Effector CD8-positive, alpha-beta T cell (primary cell): Measurements from ENCODE around the gene IZUMO1R.
"Not testable (repeated sequence)": the region's sequence is repeated elsewhere in the genome, so short reads cannot be mapped to it uniquely, and the experiment has no call there.

Source experiments
- DNase-seq: peaks from one replicate; lab custom pipeline; 2025; lab: John Stamatoyannopoulos, UW
- total RNA-seq, 4 experiments: gene quantifications; one replicate each; lab custom pipeline; 2026; lab: John Stamatoyannopoulos, UW

The IZUMO1R gene
- total RNA-seq: 0 to 0.09 (median 0) reads per million in 4 experiments

DNA sequence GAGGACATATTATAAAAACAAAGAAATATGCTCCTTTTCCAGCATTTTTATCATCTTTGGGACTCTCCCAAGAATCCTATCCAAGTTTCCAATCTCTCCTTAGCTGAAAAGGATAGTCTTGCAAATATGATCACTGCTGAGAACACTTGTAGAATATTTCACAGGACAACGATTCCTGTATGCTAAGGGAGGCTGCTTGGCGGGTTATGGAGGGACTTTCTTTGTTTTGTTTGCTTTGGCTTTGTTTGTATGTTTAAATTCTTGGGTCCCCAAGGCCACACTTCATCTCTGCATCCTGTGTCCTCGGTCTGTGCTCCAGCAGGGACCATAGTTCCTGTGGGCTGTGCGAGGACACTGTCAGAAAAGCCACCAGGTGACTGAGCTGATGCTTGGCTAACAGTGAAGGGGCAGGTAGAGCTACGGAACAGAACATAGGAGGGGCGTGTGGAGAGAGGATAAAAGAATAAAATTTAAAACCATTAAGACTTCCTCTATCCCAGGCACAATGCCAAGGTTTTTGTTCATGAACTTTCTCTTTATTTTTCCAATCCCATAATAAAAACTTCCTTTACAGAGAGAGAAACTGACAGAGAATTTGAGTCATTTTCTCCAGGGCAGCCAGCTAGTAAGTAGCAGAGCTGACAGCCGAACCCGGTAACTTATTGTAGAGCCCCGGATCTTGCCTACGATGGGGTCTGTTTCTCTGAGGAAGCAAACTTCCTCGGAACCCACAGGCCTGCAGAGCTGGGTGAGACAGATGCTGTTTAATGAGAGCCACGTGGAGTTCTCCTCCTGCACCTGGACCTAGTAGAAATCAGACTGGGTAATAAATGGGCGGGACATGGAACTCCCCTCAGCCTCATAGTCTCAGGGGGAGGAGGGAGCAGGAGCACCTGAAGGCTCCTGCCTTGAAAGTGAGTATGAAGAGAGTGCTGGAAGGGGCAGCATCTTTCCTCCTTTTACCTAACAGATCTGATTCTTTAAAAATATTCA, at the start of gene IZUMO1R:
Gene IZUMO1R (plus strand): TSS at position 615 of the 993 bp plus-strand sequence. CDS start 1,057 bp downstream, outside the sequence.
- DNase-seq: no peak

DNA sequence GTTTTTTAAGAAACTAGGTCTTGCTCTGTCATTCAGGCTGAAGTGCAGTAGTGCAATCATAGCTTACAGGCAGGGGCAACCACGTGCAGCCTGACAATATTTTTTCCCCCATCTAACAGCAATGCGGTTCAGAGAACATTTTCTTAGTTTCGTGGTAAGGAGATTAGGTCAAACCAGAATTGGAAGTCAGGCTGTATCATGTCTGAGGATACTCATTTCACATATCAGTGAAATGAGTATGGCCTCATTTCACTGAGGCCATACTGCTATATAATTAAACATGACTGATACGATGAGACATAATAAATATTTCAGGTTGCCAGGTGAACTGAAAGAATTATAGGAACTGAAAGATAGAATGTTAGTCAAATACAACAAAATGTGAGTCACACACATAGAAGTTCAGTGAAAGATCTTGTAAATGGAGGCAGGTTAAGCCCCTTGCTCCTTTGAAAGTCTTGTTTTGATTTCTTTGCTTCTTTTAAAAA, 32.5 kb upstream of the IZUMO1R start:
- no peak for DNase-seq

DNA sequence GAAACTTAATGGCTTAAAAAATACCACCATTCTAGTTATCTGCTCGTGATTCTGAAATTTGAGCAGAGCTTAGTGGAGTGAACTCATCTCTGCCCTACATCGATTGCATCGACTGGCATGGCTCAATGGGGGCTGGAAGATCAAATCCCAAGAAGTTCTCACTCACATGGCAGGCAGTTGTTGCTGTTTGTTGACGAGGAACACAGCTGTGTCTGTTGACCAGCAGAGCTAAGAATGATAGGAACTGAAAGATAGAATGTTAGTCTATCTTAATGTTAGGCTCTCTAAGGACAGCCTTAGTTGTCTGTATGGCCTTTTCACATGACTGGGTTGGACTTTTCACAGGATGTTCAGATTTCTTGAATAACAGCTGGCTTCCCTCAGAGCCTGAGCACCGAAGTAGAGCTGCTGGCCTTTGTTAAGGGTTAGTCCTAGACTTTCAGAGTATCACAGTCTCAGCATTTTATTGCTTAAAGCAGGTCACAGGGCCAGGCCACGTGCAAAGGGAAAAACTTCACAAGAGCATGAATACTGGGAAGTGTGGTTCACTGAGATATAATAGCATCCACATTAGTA, 31.6 kb upstream of the IZUMO1R start:
- no peak for DNase-seq

DNA sequence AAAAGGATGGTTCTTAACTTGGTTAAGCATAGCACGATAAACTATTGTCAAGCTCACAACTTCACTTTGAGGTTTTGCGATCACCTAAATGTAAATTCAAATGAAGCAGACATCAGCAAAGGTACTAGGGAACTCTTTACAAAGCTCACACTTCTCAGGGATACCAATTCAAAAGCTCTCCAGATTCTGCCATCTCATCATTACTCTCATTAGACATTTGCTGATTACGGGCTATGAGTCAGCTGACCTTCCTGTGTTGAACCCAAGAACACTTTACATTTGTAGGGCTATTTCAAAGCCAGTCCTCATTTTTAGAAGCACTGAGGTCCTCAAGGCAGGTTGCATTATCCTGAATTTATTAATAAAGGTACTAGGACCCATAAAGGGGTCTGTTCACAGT, 28.4 kb upstream of the IZUMO1R start:
- DNase-seq: no peak

DNA sequence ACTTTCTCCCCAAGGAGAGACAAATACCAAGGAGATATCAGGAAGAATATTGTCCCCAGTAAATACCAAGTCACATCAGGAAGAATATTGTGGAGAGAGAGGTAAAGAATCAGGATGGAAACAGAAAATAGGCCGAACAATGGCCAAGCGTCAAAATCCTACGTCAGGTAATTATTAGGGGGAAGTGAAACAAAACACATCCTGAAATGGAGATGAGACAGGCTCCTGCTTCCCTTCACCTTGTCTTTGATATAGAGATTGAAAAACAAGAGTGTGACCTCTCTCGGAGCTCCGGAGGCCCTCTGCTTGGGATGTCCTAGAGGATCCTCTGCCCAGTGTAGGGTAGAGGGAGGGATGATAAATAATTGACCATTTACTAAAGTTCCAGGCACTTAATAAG, 27.4 kb upstream of the IZUMO1R start:
- DNase-seq: no peak

DNA sequence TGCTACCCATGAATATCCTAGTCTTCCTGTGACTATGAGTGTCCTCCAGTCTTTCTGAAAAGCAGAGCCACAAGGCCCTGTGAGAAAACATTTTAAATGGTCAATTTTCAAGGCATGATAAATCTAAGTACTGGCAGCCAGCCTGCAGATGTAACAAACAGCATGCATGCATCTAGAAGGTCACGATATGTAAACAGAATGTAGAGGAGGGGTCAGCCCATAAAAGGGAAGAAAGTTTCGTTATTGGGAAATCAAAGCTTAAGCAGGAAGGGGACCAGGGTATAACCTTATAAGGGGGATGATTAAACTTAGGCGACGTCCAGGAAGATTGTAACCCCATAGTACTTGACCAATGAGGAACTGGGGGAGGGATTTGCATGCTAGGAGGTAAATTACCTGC, 26.2 kb upstream of the IZUMO1R start:
- not testable (repeated sequence) for DNase-seq

DNA sequence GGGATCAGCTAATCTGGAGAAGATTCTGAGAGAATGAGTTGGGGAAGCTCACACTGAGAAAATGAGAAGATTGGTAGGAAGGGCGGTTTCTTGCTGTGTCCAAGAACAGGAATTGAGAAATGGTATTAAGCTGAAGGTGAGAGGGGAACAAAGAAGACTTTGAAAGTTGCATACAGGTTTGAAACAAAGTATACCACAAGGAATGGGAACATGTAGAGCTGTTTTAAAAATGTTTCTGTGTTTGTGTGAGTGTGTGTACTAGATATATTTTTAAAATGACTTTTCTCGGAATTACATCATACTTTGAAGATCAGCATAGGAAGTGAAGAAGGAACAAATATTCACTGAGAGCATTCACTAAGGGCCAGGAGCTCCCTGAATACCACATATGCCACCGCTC, 24.4 kb upstream of the IZUMO1R start:
- no peak for DNase-seq

DNA sequence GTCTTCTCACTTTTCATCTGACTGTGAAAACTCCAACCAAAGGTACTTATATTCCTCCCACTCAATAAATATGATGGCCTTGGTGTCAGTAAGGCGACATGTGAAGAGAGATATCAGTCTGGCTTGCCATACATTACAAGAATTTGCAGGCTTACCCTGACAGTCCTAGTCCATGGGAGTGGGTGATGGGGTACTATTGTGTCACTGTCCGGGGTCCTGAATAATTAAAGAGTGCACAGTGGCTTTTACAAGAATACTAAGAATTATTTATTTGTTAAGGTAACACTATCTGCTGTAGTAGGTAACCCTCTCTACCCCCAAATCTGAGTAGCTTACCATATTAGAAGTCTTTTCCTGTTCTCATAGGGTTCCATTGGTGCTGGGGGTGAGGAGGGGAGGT, 23.1 kb upstream of the IZUMO1R start:
- no peak for DNase-seq

DNA sequence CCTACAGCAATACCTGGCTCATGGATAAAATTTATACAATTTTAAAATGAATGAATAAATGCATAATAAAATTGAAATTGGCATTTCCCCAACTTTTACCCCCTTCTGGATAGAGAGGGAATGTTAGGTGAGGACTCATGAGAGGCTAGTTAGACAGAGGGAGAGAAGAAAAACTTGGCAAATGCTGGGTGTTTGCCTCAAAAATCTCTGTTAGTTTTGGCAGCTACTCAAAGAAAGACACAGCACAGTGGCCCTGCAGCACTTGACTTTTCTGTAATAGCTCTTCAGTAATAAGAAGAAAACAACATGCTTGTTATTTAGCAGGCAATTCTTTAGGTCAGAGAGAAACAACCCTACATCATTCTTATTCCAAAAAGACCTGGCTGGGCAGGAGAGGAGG, 20.7 kb upstream of the IZUMO1R start:
- DNase-seq: no peak

DNA sequence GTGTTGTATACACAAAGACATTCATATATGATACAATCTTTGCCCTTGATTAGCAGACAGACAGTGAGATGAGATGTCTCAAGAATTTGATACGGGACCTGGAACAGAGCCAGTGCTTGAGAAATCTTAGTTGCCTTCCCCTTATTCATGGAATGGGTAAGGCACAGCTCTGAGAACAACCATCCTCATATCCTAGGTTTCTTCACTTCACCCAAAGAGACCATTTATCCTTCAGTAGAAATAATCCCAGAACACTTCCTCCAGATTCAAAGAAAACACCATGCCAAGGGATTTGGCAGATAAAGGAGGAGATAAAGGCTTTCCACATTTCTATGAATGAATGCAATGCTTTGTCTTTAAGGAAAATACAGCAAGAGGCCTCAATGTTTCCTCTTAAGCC, 8.8 kb upstream of the IZUMO1R start:
- no peak for DNase-seq

DNA sequence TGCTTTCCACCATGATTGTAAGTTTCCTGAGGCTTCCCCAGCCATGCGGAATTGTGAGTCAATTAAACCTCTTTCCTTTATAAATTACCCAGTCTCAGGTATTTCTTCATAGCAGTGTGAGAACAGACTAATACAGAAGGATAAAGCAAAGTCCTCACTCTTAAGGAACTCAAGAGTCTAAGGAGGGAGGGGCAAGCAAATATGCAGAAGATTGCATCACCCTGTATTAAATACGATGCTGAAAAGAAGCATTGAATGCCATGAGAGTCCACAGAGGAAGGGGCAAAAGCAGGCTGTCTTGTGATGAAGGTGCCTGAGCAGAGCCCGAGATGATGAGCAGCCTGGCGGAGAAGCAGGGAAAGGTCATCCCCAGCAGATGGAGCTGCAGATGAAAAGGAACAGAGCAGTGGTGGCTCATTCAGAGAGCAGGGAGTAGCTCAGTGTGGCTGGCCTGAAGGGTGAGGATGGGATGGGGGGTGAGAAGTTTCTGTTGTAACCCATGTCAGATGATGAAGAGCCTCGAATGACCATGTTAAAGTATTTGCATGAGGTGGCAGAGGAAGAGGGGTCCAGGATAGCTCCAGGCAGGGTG, 6.3 kb upstream of the IZUMO1R start:
- no peak for DNase-seq

DNA sequence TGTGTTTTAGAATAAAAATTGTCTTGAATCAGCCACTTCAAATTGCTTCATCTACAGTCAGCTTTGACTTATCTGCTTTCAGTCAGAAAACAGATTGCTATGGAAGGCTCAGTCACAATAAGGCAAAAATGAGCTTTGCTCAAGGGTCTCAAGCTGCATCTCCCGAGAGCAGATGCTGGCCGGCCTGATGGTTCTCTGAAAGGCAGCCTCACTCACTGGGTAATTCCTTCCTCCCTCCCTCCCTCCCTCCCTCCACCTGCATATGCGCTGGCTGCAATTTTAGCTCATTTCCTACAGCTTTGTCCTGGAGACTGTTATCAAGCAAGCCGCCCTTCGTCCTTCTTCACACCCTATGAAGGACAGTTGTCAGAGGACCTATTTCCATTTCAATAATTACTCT, 1.6 kb upstream of the IZUMO1R start:
- no peak for DNase-seq

DNA sequence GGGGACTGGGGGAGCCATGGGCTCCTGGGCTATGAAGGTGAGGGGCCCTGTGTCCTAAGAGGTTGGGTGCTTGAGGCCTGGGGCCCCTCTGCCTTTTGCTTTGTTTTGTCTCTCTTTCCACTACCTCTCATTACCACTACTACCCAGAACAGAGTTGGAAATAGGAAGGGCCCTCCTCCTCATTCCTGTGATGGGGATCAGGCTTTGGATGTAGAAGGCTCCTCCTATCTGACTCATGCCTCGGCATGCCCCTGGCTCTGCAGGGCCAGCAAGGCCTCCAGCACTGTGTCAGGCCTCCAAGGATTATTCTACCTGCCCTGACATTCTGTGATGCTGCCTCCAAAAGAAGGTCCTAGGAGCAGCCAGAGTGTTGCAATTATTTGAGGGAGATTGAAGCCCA, 766 bp downstream of the IZUMO1R start:
- no peak for DNase-seq

DNA sequence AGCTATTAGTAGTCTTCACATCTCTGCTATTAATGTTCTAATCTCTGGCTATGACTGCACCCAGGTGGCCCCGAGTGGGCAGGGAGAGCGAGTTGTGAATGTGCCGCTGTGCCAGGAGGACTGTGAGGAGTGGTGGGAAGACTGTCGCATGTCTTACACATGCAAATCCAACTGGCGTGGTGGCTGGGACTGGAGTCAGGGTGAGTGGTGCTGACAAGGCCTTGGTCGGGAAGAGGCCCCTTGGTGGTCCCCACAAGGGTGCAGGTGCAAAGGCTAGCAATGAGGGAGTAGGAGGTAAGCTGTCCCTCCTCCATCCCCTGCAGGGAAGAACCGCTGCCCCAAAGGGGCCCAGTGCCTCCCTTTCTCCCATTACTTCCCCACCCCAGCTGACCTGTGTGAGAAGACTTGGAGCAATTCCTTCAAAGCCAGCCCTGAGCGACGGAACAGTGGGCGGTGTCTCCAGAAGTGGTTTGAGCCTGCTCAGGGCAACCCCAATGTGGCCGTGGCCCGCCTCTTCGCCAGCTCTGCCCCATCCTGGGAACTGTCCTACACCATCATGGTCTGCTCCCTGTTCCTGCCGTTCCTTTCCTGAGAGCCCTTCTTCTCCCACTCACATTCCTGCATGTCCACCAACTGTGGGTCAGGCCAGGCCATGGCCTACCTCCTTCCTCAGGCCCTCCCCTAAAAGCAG, 2.9 kb downstream of the IZUMO1R start:
- DNase-seq: no peak

DNA sequence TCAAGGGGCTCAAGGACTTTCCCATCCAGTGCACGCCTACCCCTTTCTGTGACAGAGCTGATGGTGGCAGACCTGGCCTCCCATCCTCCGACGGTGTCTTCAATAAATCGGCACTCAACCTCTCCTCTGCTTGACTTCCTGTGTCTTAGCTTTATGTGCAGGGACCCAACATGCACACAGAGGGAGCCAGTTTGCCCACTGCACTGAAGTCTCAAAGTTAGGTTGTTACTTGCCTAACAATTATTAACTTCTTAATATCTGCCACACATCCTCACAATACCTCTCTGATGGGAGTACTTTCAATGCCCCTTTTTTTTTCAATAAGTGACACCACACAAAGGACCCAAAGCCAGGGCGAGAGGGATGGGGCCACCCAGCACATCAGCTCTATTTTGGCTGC, 3.6 kb downstream of the IZUMO1R start:
- DNase-seq: no peak

DNA sequence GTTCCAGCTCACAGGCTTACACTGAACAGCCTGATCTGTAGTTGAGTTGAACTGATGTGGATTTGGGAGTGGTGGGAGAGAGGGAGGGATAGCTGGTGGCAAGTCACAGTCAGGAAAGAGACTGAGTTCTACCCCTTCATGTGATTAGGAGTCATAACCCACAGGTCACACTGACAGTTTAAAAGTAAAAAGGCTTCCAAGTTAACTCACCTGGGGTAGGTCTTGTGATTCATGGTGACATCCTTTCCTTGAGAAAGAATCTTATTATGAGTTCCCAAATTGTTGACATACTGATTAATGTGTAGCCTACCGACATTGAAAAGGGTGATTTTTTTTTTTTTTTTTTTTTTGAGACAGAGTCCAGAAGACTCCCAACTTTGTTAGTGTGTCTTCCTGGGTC, 5.4 kb downstream of the IZUMO1R start:
- DNase-seq: no peak

DNA sequence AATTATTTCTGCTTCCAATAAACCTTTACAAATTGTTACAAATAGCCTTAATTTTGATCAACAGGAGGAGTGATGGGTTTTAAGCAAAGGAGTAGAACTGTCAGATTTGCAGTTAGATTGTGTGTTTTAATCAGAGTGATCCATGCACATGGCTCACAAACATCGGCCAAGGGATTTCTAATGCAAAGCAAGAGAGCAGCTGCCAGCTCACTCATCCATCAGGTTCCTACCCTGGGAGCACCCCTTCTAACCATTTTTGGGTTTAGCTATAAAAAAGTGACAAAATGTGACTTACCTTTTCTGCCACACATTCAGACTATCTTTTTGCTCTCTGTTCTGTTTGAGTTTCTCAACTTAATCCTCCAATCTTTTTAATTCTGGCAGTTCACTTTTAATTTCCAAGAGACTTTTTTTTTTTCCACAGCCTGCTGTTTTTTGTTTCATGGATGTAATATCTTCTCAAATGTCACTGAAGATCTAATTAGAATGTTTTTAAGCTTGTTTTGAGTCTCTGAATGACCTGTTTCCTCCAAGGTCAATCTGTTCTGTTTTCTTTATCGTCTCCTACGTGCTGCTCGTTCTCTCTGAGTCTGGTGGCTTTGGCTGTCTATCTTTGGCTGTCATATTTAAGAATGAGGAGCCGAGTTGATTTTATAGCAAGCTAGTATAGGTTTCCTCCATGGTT, 6.0 kb downstream of the IZUMO1R start:
- DNase-seq: no peak

DNA sequence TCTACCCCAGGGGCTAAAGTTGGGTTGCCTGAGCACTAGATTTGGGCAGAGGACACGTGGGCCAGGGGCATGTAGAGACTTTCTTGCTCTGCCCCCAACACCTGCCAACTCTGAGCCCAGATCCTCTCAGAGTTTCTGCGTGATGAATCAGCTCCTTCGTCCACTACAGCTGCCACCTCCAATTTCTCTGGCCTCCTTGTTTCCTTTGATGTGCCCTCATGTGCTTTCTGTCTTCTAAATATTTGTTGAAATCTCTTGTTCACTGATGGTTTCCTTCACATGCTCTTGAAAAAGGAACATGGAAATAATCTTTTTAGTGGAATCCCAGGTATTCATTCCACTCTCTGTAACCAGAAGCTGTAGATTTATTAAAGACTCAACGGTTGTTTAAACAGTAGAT, 8.0 kb downstream of the IZUMO1R start:
- DNase-seq: no peak

DNA sequence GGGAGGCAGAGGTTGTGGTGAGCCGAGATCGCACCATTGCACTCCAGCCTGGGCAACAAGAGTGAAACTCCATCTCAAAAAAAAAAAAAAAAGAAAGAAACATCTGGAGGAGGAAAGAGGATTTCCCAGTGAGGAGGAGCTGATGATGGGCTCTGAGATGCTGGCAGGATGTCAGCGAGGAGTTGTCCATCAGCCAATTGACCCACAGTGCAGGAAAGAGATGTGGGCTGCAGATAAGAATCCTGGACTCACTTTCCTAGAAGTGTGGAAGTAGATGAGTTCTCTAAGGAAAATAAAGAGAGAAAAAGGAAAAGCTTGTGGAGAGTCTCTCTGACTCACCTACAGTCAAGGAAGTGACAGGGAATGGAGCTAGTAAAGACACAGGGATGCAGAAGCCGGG, 9.7 kb downstream of the IZUMO1R start:
- no peak for DNase-seq

DNA sequence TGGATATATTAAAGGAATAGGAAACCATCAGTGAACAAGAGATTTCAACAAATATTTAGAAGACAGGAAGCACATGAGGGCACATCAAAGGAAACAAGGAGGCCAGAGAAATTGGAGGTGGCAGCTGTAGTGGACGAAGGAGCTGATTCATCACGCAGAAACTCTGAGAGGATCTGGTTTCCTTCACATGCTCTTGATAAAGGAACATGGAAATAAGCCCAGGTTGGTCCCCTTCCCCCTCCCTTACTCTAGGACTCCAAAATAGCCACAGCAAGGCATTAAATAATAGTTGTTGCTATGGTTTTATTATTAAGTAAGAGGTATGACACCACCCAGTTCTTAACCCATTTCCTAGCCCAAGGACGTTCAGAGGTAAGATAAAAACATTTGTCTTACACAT, 11.3 kb downstream of the IZUMO1R start:
- no peak for DNase-seq

DNA sequence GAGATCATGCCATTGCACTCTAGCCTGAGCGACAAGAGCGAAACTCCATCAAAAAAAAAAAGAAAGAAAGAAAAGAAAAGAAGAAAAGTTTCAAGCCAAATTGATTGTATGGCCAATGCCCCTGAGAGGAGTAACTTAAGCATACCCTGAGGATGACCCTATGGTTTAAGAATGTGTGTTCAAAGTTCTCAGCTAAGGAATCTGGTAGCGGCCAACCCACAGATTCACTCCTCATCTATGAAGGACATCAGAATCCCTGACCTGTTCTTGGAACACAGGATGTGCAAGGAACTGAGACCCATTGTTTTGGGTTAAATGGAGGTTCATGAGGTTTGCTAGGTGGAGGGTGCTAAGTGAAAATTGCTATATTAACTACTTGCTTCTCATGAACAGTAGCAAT, 18.1 kb downstream of the IZUMO1R start:
- no peak for DNase-seq

DNA sequence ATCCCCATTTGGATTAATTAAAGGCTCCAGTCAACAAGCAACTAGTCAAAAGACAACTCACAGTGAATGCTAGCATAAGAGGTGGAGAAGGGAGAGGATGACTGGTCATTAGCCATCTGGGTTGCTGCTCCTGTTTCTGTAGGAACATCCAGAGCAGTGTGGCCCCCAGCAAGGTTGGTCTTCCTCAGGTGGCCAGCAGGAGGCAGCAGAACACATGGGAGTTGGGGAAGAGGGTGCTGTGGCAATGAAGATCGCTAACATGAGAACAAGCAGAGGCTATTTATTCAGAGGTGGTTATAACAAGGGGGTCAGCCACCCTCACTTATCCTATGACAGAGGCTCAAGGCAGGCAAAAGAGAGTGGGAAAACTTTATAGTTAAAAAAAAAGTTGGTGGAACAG, 21.3 kb downstream of the IZUMO1R start:
- peak; percentile 2 for DNase-seq
